NCI-H1694 (cell line): Measurements from ENCODE around the gene NEURL1.

Experiments used
- DNase-seq: peaks from one replicate; lab custom pipeline; 2025; lab: John Stamatoyannopoulos, UW

Gene NEURL1

DNA sequence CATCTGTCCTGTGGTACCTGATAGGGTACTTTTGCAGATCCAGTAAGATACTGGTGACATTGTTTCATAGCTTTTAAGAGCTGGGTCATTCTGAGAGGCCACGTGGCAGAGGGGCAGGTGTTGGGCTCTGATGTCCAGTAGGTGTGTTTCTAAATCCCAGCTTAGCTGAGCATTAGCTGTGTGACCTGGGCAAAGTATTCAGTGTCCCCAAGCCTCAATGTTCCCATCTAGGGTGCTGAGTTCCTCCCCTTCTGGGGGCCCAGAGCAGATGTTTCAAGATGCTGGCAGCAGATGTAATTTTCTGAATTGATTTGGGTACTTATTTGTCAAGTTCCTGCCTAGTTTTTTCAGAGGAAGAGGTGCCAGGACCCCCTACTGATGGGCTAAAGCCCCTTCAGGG is 52.9 kb downstream of the NEURL1 start:
- no peak for DNase-seq

DNA sequence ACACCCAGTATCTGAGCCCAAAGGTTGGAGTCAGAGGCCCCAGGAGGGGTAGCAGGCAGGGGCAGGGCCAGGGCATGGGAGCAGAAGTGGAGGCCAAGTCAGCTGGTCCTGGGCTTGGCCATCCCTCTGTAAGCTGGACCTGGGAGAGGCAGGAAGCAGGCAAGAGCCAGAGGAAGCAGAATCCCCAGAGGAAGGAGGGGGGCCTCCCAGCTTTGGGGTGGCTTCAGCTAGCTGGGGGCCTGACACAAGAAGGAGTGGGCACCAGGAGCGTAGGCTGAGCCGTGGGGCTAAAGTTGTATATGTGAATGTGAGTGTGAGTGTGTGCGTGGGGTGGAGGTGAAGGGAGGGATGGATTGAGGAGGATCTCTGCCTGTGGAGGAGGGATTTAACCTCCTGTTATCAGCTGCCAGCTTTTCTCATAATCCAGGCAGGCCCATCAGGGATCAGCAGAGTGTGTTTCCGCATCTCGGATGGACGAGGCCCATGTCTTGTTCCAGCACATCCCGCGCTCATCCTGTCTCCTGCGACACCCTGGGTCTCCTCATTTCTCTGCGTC is 54.0 kb downstream of the NEURL1 start:
- DNase-seq, result no peak

- no peak for DNase-seq
These were observed 54.5 kb downstream of the NEURL1 start for GRCh38 chr10:103548006-103548405.

DNA sequence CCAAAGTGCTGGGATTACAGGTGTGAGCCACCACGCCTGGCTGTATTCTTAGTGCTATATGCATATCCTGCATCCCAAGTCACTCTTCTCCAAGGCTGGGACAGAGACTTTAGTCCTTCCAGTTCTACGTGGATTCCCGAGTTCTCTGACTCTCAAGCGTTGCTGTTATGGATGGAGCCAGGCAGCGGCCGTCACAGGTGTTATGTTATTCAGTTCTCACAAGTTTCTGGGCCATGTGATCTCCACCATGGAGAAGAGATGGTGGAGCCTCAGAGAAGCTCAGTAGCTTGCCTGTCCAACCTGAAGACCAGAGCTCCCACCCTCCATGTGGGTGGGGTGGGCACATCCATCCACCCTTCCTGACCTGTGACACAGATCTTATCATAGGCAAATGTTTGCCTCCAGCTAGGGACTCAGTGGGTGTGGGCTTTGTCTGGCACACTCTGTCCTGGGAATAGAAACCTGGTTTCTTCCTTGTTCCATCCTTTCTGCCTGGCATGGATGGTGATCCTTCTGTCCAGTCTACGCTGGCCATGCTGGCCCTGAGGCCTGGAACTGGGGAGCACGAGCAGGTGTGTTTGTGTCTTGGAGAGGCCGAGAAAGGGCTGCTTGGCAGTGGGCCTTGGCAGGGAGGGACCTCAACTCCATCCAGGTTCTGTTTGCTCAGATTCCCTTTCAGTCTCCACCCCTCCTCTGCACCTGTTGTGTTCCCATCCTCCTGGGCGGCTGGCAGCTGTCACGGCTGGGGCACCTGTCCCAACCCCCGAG is 55.3 kb downstream of the NEURL1 start:
- DNase-seq, result no peak

DNA sequence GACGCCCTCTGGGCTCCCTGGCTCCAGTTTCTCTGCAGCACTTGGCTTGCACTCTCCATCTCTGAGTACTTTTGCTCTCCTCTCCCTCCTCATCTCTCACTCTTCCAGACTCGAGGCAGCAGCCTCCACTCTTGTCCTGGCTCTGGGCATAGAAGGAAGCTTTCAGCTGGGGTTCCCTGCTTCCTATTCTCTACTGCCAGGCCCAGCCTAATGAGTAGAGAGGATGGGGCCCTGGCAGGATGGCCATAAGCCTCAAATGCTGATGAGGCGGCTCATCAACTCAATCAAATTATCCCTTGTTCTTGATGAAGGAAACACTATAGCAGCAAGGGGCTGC is 55.8 kb downstream of the NEURL1 start:
- no peak for DNase-seq

DNA sequence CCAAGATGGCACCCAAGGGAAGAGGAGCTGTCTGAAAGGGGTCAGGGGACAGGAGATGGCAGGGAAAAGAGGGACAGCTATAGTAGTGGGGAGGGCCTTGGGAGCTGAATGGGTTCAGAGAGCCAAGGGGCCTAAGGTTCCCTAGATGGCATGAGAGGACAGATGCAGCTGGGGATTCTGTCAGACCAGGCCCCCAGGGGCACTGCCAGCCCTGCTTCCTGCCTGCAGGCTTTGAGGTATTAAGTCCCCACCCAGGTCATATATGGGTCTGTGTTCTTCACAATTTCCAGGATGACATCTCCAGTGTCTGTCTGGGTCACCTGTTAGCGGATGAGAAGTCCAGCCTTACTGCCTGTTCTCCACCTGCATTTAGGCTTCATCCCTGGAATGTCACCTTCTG is 56.7 kb downstream of the NEURL1 start:
- no peak for DNase-seq

DNA sequence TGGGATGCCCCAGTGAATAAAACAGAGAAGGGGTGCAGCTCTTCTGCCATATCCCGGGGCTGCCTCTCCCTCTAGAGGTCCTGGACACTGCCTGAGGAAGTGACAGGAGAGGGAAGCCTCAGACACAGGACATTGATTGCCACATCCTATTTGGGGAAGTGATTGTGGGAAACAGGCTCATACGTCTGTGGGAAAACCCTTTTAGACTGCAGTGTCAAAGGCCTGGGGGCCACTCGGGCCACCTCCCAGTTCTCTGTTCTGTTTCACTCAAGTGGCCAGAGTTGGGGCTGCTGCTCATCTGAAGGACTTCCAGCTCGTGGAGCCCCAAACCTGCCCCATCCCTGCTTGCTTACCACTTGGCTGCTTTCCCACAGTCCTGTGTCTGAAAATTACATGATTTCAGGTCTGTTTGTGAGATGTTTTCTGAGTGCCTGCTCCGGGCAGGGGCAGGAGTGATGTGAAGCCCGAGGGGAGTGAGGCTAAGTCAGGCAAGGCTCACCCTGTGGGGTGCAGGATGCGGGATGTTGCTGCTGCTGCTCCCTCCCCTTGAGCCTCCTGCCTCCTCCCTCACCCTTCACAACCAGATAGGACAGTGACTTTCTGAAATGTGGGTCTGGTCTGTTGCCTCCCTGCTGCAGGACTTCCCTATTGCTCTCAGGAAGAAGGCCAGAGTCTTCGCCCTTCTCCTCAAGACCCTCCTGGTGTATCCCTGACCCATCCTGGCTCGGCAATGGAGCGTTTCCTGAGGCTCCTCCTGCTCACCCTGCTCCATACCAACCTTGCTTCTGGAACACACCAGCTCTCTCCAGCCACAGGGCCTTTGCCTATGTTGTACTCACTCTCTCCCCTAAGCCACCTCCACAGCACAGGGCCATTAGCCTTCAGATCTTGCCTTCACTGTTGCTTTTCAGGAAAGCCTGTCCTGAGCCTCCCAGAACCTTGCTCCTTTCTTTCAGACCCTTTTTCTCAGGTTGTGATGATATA is 58.4 kb downstream of the NEURL1 start:
- no peak for DNase-seq

- DNase-seq, result no peak
These were observed 59.6 kb downstream of the NEURL1 start for GRCh38 chr10:103552856-103553742.

- no peak for DNase-seq
These were observed 60.4 kb downstream of the NEURL1 start for GRCh38 chr10:103553743-103554487.

GRCh38 chr10:103554488-103555324 is 61.2 kb downstream of the NEURL1 start:
- no peak for DNase-seq

DNA sequence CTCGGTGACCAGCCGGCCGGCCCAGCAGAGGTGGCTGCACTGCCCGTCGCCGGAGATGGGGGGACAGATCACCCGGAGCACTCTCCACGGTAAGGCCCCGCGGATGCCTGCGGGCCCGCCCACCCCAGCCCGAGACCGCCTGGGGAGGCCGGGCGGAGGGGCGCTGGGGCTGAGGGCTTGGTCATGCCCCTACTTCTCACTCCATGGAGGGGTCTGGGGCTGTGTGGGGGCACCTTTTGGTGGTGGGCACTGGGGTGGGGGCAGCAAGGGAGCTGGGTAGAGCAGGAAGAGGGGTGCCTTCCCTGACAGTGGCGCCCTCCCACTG is 61.8 kb downstream of the NEURL1 start:
- no peak for DNase-seq

GRCh38 chr10:103555712-103556111 is 62.2 kb downstream of the NEURL1 start:
- DNase-seq, result no peak

- no peak for DNase-seq
These were observed 63.0 kb downstream of the NEURL1 start for GRCh38 chr10:103556383-103557007.

DNA sequence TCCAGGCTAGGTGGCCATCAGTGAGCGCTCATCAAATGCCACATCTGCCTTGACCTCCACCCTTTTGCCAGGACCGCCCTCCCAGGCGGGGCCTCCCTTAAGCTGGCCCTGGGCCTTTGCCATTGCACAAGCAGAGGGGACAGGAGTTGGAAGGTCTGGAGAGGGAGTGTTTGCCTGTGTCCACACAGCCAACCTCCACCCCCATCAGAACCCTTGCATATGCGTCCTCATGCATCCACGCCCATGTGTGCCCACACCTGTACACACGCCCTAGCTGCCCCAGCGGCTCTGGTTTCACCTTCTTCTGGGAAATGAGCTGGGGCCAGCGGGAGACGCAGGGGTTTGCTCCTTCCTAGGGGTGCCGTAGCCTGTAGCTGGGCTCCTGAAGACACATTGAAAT is 64.0 kb downstream of the NEURL1 start:
- no peak for DNase-seq

DNA sequence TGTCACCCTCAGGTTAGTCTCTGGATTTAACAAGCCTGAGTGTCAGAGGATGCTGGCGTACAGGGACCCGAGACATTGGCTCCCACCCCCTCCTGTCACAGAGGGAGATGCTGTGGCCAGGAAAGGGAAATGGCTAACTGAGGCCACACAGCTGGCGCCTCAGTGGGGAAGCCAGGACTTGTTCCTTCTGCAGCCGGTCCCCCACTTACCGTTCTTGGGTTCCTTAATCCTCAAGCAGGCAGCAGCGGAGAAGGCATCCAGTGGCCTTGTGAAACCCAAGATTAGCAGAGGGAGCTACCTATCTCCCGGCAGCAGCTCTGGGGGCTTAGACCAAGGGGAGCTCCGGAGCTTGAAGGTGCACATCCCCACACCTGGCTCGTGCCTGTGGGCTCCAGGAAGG is 65.4 kb downstream of the NEURL1 start:
- no peak for DNase-seq

DNA sequence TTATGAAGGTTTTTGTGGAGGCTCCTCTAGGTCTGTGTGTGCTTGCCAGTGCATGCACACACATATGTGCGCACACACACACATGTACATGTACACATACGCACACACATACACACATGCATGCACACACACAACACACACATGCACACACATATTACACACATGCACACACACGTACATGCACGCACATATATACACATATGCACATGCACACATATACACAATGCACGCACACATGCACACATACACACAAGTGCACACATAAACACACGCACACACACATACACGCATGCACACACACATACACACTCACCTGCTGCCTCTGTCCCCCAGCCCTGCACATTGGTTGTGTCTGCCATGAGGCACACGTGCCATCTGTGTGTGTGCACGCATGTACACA is 66.3 kb downstream of the NEURL1 start:
- DNase-seq, result no peak

- DNase-seq, result no peak
These were observed 67.4 kb downstream of the NEURL1 start for GRCh38 chr10:103560886-103561285.

DNA sequence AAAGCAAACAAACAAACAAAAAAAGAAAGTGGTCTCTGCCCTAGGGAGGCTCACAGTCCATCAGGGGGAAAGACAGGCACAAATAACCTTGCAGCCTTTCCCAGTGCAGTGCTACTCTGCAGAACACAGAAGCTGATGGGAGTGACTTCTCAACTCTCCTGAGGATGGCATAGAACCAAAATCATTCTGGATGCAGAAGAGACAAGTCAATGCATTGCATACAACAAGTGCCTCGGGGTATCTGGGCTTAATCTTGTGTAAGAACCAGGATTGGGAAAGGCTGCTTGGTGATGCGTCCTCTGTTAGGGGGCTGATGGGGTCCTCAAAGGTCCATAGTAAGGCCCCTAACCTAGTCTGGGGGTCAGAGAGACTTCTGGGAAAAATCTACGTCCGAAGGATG is 68.9 kb downstream of the NEURL1 start:
- DNase-seq, result no peak

DNA sequence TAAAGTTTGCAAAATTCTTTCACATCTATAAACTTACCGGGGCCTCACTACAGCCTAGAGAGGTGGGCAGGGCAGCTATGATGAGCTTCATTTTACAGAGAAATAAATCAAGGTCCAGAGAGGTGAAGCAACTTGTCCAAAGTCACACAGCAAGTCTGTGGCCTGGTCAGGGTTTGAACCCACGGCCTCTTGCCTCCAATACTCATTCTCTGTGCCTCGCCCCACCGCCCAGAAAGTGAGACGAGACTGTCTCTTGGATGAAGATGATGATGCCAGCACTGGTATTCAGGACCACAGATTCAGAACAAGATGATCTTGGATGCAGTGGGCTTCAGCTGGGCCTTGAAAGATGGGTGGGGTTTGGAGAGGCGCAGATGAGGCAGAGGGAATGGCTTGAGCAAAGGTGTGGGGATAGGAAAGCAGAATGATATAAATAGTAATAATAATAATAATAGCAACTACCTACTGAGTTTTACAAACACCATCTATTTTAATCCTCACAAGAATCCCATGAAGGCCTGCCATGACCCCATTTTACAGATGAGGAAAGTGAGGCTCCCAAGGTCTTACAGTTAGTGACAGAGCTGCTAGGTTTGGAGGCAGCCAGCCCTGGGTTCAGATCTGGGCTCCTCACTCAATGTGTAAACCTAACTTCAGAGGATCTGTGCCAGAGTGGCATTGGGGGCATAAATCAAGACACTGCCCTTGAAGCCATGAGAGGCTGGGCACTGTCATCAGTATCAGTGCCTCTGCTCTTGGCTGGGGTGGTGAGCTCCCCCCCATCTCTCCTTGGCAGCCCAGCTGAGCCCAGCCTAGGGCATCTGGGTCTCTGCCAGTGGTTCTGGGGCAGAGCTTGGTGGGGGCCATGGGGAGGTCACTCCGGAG is 70.0 kb downstream of the NEURL1 start:
- DNase-seq, result no peak
